DMS 273 (cell line): ENCODE results near the gene TMEM164.

ENCODE experiments used
- DNase-seq: peaks from one replicate; lab custom pipeline; 2025; ENCODE audit not compliant: unreplicated experiment; lab: John Stamatoyannopoulos, UW

TMEM164 gene

GRCh38 chrX:110036162-110037033, 33.5 kb downstream of the TMEM164 start:
- no peak for DNase-seq

GRCh38 chrX:110037178-110037577, 34.3 kb downstream of the TMEM164 start:
- DNase-seq = no peak

- no peak for DNase-seq
Observed at GRCh38 chrX:110038900-110039299, 36.0 kb downstream of the TMEM164 start.

- DNase-seq = no peak
Observed at GRCh38 chrX:110041980-110042379, 39.1 kb downstream of the TMEM164 start.

- DNase-seq = no peak
Observed at GRCh38 chrX:110042496-110042895, 39.6 kb downstream of the TMEM164 start.

GRCh38 chrX:110043506-110043905, 40.6 kb downstream of the TMEM164 start:
- DNase-seq = no peak

GRCh38 chrX:110044346-110045249, 41.7 kb downstream of the TMEM164 start:
- peak; percentile 84 for DNase-seq

- DNase-seq = peak; percentile 83
Observed at GRCh38 chrX:110045421-110045820, 42.5 kb downstream of the TMEM164 start.

- peak; percentile 49 for DNase-seq
Observed at GRCh38 chrX:110046001-110046400, 43.1 kb downstream of the TMEM164 start.

GRCh38 chrX:110046971-110047370, 44.1 kb downstream of the TMEM164 start:
- DNase-seq = no peak

GRCh38 chrX:110049096-110049495, 46.2 kb downstream of the TMEM164 start:
- DNase-seq = no peak

- no peak for DNase-seq
Observed at GRCh38 chrX:110050386-110050785, 47.5 kb downstream of the TMEM164 start.

- DNase-seq = no peak
Observed at GRCh38 chrX:110050901-110051300, 48.0 kb downstream of the TMEM164 start.

GRCh38 chrX:110051559-110051958, 48.6 kb downstream of the TMEM164 start:
- no peak for DNase-seq

GRCh38 chrX:110052303-110052702, 49.4 kb downstream of the TMEM164 start:
- DNase-seq = no peak

- DNase-seq = no peak
Observed at GRCh38 chrX:110053453-110053852, 50.5 kb downstream of the TMEM164 start.

- DNase-seq = no peak
Observed at GRCh38 chrX:110055616-110056015, 52.7 kb downstream of the TMEM164 start.

- no peak for DNase-seq
Observed at GRCh38 chrX:110056419-110056818, 53.5 kb downstream of the TMEM164 start.

- no peak for DNase-seq
Observed at GRCh38 chrX:110059410-110059809, 56.5 kb downstream of the TMEM164 start.

- DNase-seq = no peak
Observed at GRCh38 chrX:110060317-110060716, 57.4 kb downstream of the TMEM164 start.

- DNase-seq = no peak
Observed at GRCh38 chrX:110060846-110061537, 58.1 kb downstream of the TMEM164 start.
